K562 (cell line): ENCODE results near the gene SOCS6. TPM values are rescaled to one million over a fixed set of nuclear protein-coding genes. Genes with fewer than 3 reads are reported as not detected.

Experiments
- ATAC-seq: fragments of 200-7000 bp; cut with Tn5 transposase; 3 replicates; pipeline ENCODE4 v1.9.1; 2020; ENCODE audit warnings: moderate library complexity
- BruUV-seq: library from RNA; stranded (reverse); fragments of 400-500 nt; replicated peaks from 2 replicates; lab custom pipeline; 2021; lab: Mats Ljungman, UMichigan
- CTCF ChIA-PET: fragments of 300-600 bp; formaldehyde crosslinking; extraction: SDS; loops from one replicate; lab custom pipeline; 2021; ENCODE audit warnings: low intra/inter-chr PET ratio; lab: Yijun Ruan, JAX
- POLR2A ChIA-PET: fragments of 300-600, 350-650 bp; sonication (Branson Sonifier 250); formaldehyde crosslinking; extraction: SDS; loops from one replicate; lab custom pipeline; 2021; ENCODE audit warnings: antibody characterized with exemption, inconsistent platforms; lab: Yijun Ruan, JAX
- DNase-seq, 4 experiments: peaks; one replicate each; pipeline versions ENCODE4 v3.0.0 to v3.0.0-alpha.2; 2011 to 2018; ENCODE audit warnings: low spot score in 3 of 4, mixed read lengths in 3 of 4; ENCODE audit errors: extremely low read depth in 1 of 4
- FAIRE-seq: peaks from 2 replicates; lab custom pipeline; 2011; peaks lifted over from hg19 to GRCh38; lab: Jason Lieb, UNC
- H2AFZ ChIP-seq: 2 replicates; pipeline ENCODE4 v1.6.0; 2011; ENCODE audit warnings: low read depth, low read length, control low read depth, inconsistent platforms
- H3K27ac ChIP-seq: fragments of 200-600 bp; 3 replicates; pipeline ENCODE4 v1.8.0; 2011; ENCODE audit warnings: low read depth, mild to moderate bottlenecking, control low read depth, inconsistent platforms, low read length, moderate library complexity, mixed read lengths; ENCODE audit errors: extremely low read depth
- H3K27me3 ChIP-seq, 2 experiments: fragments of 300-600 bp in 1 of 2; 2 replicates in 1 of 2; 3 replicates in 1 of 2; pipeline versions ENCODE4 v1.6.0 to v1.8.0; 2011; ENCODE audit warnings: inconsistent platforms in 2 of 2, low read length in 2 of 2, mild to moderate bottlenecking in 1 of 2, mixed read lengths in 1 of 2, moderate library complexity in 1 of 2; ENCODE audit not compliant: control insufficient read depth in 2 of 2, insufficient read depth in 2 of 2
- H3K36me3 ChIP-seq: fragments of 300-600 bp; 3 replicates; pipeline ENCODE4 v1.8.0; 2011; ENCODE audit warnings: mild to moderate bottlenecking, low read length, inconsistent platforms; ENCODE audit not compliant: control insufficient read depth, insufficient read depth
- H3K4me1 ChIP-seq, 2 experiments: fragments of 200-600 bp in 1 of 2; replicated peaks in 1 of 2; 2 replicates in 1 of 2; 3 replicates in 1 of 2; pipeline versions ENCODE4 v1.5.1 to v1.8.0; 2011; ENCODE audit warnings: inconsistent platforms in 2 of 2, low read length in 2 of 2, mild to moderate bottlenecking in 1 of 2, mixed read lengths in 1 of 2, moderate library complexity in 1 of 2; ENCODE audit not compliant: control insufficient read depth in 2 of 2, insufficient read depth in 2 of 2
- H3K4me2 ChIP-seq: 2 replicates; pipeline ENCODE4 v1.6.1; 2011; ENCODE audit warnings: low read length, control low read depth, inconsistent platforms, mixed read lengths; ENCODE audit not compliant: insufficient read depth
- H3K4me3 ChIP-seq: fragments of 200-600 bp; sonication (generic), shearing (Covaris generic); 2 replicates; pipeline ENCODE4 v1.5.1; 2016; ENCODE audit warnings: control low read depth, inconsistent platforms
- H3K79me2 ChIP-seq: fragments of 200-600 bp; 3 replicates; pipeline ENCODE4 v1.8.0; 2011; ENCODE audit warnings: low read length, inconsistent platforms; ENCODE audit not compliant: control insufficient read depth, insufficient read depth
- H3K9ac ChIP-seq, 2 experiments: 2 replicates each; pipeline versions ENCODE4 v1.6.0 to v1.6.1; 2011; ENCODE audit warnings: low read depth in 2 of 2, low read length in 2 of 2, control low read depth in 1 of 2, inconsistent platforms in 1 of 2, mild to moderate bottlenecking in 1 of 2, mixed read lengths in 1 of 2; ENCODE audit not compliant: insufficient read depth in 1 of 2
- H3K9me1 ChIP-seq: one replicate; pipeline ENCODE4 v1.6.0; 2011; ENCODE audit warnings: inconsistent platforms, mild to moderate bottlenecking, low read length, moderate library complexity; ENCODE audit not compliant: control insufficient read depth, insufficient read depth
- H3K9me3 ChIP-seq: replicated peaks from 2 replicates; pipeline ENCODE4 v1.5.1; 2011; ENCODE audit warnings: low read depth, low read length, inconsistent platforms; ENCODE audit not compliant: control insufficient read depth, insufficient read depth
- H4K20me1 ChIP-seq: replicated peaks from 2 replicates; pipeline ENCODE4 v1.6.1; 2011; ENCODE audit warnings: low read length, inconsistent platforms, mixed read lengths; ENCODE audit not compliant: control insufficient read depth, insufficient read depth
- ASH1L ChIP-seq: fragments of 450-650 bp; IDR thresholded peaks from 2 replicates; pipeline ENCODE4 v1.6.1; 2018; ENCODE audit warnings: borderline replicate concordance, mild to moderate bottlenecking, low read depth; ENCODE audit not compliant: partially characterized antibody
- BCOR ChIP-seq: fragments of 450-650 bp; IDR thresholded peaks from 2 replicates; pipeline ENCODE4 v1.6.1; 2016
- CBFA2T2 ChIP-seq: fragments of 450-650 bp; conservative IDR thresholded peaks from 2 replicates; pipeline ENCODE4 v1.6.1; 2017; ENCODE audit warnings: mild to moderate bottlenecking
- MTA1 ChIP-seq: fragments of 450-650 bp; IDR thresholded peaks from 2 replicates; pipeline ENCODE4 v1.6.1; 2017; ENCODE audit warnings: borderline replicate concordance
- MXI1 ChIP-seq: IDR thresholded peaks from 2 replicates; pipeline ENCODE4 v1.6.1; 2011; ENCODE audit warnings: low read depth, mild to moderate bottlenecking, improper control_type of control experiment, low read length
- PYGO2 ChIP-seq: fragments of 450-650 bp; IDR thresholded peaks from 2 replicates; pipeline ENCODE4 v1.6.1; 2016; ENCODE audit warnings: mild to moderate bottlenecking, missing genetic modification characterization, moderate library complexity, missing compliant biosample characterization
- SLC30A9 ChIP-seq: fragments of 250-450 bp; sonication (Bioruptor Pico); IDR thresholded peaks from 2 replicates; pipeline ENCODE4 v1.8.0; 2022; ENCODE audit warnings: mild to moderate bottlenecking, moderate library complexity
- STAT5A ChIP-seq: IDR thresholded peaks from 2 replicates; pipeline ENCODE4 v1.6.1; 2012; ENCODE audit warnings: low read length, inconsistent platforms, borderline replicate concordance
- TOE1 ChIP-seq, 2 experiments: fragments of 450-650 bp in 1 of 2; sonication (generic) in 1 of 2; formaldehyde crosslinking in 1 of 2; IDR thresholded peaks; 2 replicates each; pipeline versions ENCODE4 v1.7.1 to v1.8.0; 2016 to 2022; ENCODE audit warnings: borderline replicate concordance in 2 of 2, mild to moderate bottlenecking in 2 of 2, antibody characterized with exemption in 1 of 2, inconsistent platforms in 1 of 2, low read depth in 1 of 2, missing genetic modification reagents in 1 of 2, moderate library complexity in 1 of 2
- ZBTB7A ChIP-seq: IDR thresholded peaks from 2 replicates; pipeline ENCODE4 v1.6.1; 2011; ENCODE audit warnings: low read depth, mild to moderate bottlenecking, low read length, moderate library complexity, borderline replicate concordance; ENCODE audit not compliant: control insufficient read depth
- ZNF253 ChIP-seq: fragments of 250-450 bp; sonication (Bioruptor Pico); conservative IDR thresholded peaks from 2 replicates; pipeline ENCODE4 v1.6.1; 2021; ENCODE audit warnings: mild to moderate bottlenecking
- ZNF436 ChIP-seq: fragments of 250-450, 450-650 bp; sonication (Bioruptor Pico); formaldehyde crosslinking; IDR thresholded peaks from 2 replicates; pipeline ENCODE4 v1.7.0; 2020; ENCODE audit warnings: mild to moderate bottlenecking
- WGBS: fragments of 100-300 bp; shearing (Covaris generic); methylation state at CpG from one replicate; pipeline ENCODE4 v1.1.6; 2016; ENCODE audit warnings: low coverage, mixed read lengths; ENCODE audit not compliant: insufficient coverage; ENCODE audit errors: missing lambda C conversion rate; 5-methylcytosine and 5-hydroxymethylcytosine counted together
- in situ Hi-C: fragments of 300-500 bp; cut with MboI; formaldehyde crosslinking; loops from 4 replicates; pipeline ENCODE4 v1.15.0; 2018; ENCODE audit warnings: inconsistent platforms, mixed read lengths
- intact Hi-C: fragments of 100-400 bp; cut with micrococcal nuclease; formaldehyde crosslinking; loops from 2 replicates; pipeline ENCODE4 v1.14.2; 2022
- polyA plus RNA-seq, 8 experiments: library from polyadenylated mRNA; depleted of rRNA in 4 of 8; stranded (reverse) in 5 of 8; unstranded in 3 of 8; fragments of >200 nt; fragmentation: Nextera tagmentation in 2 of 8; fragmentation: Illumina TruSeq in 1 of 8; extraction: Ambion mirVana in 2 of 8; extraction: Trizol in 1 of 8; gene quantifications; 2 replicates each; pipeline versions ENCODE4 v1.2.1 to v1.2.3, GENCODE V29; 2011 to 2014; ENCODE audit warnings: inconsistent platforms in 1 of 8, missing spikeins in 1 of 8
- total RNA-seq, 7 experiments: library from RNA; depleted of rRNA in 6 of 7; stranded (reverse); fragments of >200 nt in 6 of 7; fragmentation: Illumina TruSeq in 2 of 7; extraction: Trizol in 2 of 7; gene quantifications; 2 replicates each; pipeline versions ENCODE4 v1.2.1 to v1.2.3, GENCODE V29; 2011 to 2021; ENCODE audit warnings: low replicate concordance in 1 of 7
- TF ChIP-seq, protein P1 (sequence below): fragments of 250-450 bp; sonication (Bioruptor Pico); IDR thresholded peaks from 2 replicates; pipeline ENCODE4 v1.8.0; 2022; ENCODE audit warnings: inconsistent platforms
- TF ChIP-seq, protein P2 (sequence below): sonication (generic); formaldehyde crosslinking; IDR thresholded peaks from 2 replicates; pipeline ENCODE4 v1.8.0; 2023; ENCODE audit warnings: mild to moderate bottlenecking, missing genetic modification reagents

Gene SOCS6
- total and polyA plus RNA-seq, 9 of the 15 experiments (the other 6 are each of a cell fraction or from before 2014, with no cell fraction given): 2.5 to 7.1 (median 5.6) TPM

DNA sequence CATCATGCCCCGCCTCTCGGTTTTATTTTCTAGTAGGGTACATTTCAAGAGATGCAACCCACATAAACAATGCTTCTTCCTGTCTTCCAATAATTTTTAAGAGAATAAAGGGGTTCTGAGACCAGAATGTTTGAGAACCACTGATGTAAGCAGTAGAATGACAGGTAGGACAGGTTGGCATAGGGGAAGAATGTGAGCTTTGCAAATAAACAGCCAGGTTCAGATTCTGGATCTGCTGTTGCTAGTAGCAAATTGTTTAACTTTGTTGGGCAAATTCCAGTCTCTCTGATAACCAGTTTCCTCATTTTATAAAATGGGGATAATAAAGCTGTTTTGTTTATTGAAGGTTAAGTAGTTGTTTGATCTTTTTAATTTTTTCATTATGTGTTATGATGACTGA, 32.8 kb downstream of the SOCS6 start:
- ATAC-seq: no peak
- intact Hi-C loops: no loop called here
- 100% methylated on average over 2 of the region's 2 CpGs for WGBS
- no peak for FAIRE-seq
- Histone ChIP-seq H3K9me1 (no peaks in the 10 kb centered on the region), H3K4me1 (no peaks in the 10 kb centered on the region; a peak in 1 of 5 replicates), H3K36me3 (peaks cover 14% of the 10 kb centered on the region; the same call in 2 of the 3 replicates), H3K9ac (no peak overlapping the region), H2AFZ (no peak overlapping the region), H3K4me2 (no peak overlapping the region), H4K20me1 (no peaks in the 10 kb centered on the region), H3K4me3 (no peak overlapping the region), H3K27me3 (no peaks in the 10 kb centered on the region), H3K27ac (no peak overlapping the region), H3K79me2 (peaks cover 18% of the 10 kb centered on the region; the same call in 2 of the 3 replicates), H3K9me3 (no peaks in the 10 kb centered on the region)
- POLR2A ChIA-PET: interaction anchor here (1.1 kb wide), 1 partner anchor 10 kb away, joined by 4 read pairs; no protein-coding TSS in a partner anchor
- DNase-seq: no peak
- BruUV-seq: no TSS peak
- in situ Hi-C loops: no loop called here
- TF ChIP-seq, protein P1, sequence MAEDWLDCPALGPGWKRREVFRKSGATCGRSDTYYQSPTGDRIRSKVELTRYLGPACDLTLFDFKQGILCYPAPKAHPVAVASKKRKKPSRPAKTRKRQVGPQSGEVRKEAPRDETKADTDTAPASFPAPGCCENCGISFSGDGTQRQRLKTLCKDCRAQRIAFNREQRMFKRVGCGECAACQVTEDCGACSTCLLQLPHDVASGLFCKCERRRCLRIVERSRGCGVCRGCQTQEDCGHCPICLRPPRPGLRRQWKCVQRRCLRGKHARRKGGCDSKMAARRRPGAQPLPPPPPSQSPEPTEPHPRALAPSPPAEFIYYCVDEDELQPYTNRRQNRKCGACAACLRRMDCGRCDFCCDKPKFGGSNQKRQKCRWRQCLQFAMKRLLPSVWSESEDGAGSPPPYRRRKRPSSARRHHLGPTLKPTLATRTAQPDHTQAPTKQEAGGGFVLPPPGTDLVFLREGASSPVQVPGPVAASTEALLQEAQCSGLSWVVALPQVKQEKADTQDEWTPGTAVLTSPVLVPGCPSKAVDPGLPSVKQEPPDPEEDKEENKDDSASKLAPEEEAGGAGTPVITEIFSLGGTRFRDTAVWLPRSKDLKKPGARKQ (CRISPR knock-in tag): no peak
- TF ChIP-seq ASH1L (no peak), ZBTB7A (no peak), TOE1 (IDR thresholded peaks at IDR 0.05; ENCODE audit: borderline replicate concordance) (no peak), TOE1 (CRISPR knock-in tag; IDR thresholded peaks at IDR 0.05; ENCODE audit: borderline replicate concordance, low read depth) (no peak), CBFA2T2 (no peak), ZNF253 (no peak), MTA1 (no peak), MXI1 (no peak), BCOR (no peak), ZNF436 (CRISPR knock-in tag) (no peak), SLC30A9 (CRISPR knock-in tag) (no peak), PYGO2 (no peak), STAT5A (no peak)
- TF ChIP-seq, protein P2, sequence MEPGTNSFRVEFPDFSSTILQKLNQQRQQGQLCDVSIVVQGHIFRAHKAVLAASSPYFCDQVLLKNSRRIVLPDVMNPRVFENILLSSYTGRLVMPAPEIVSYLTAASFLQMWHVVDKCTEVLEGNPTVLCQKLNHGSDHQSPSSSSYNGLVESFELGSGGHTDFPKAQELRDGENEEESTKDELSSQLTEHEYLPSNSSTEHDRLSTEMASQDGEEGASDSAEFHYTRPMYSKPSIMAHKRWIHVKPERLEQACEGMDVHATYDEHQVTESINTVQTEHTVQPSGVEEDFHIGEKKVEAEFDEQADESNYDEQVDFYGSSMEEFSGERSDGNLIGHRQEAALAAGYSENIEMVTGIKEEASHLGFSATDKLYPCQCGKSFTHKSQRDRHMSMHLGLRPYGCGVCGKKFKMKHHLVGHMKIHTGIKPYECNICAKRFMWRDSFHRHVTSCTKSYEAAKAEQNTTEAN (CRISPR knock-in tag): no peak
- CTCF ChIA-PET: no interaction called here
